Large intestine (tissue), 3 donors: ENCODE results near the gene ZNF580. TPM values are rescaled to one million over a fixed set of nuclear protein-coding genes. Genes with fewer than 3 reads are reported as not detected.

Source experiments
- DNase-seq, 2 donors: peaks; one replicate each; pipeline versions ENCODE4 v3.0.0 to v3.0.0-alpha.2; 2013
- H3K27ac ChIP-seq: one replicate; pipeline ENCODE4 v1.5.1; 2013; ENCODE audit warnings: low read length
- H3K27me3 ChIP-seq: 2 replicates; pipeline ENCODE4 v1.6.1; 2013; ENCODE audit warnings: low read length; ENCODE audit not compliant: control insufficient read depth, insufficient read depth
- H3K36me3 ChIP-seq: 2 replicates; pipeline ENCODE4 v1.6.1; 2013; ENCODE audit warnings: low read length; ENCODE audit not compliant: control insufficient read depth, insufficient read depth
- H3K4me1 ChIP-seq: one replicate; pipeline ENCODE4 v1.6.1; 2013; ENCODE audit warnings: low read length; ENCODE audit not compliant: control insufficient read depth, insufficient read depth
- H3K4me3 ChIP-seq: one replicate; pipeline ENCODE4 v1.5.1; 2013; ENCODE audit warnings: low read length
- H3K9me3 ChIP-seq: one replicate; pipeline ENCODE4 v1.6.1; 2013; ENCODE audit warnings: mild to moderate bottlenecking, low read depth, low read length, moderate library complexity; ENCODE audit not compliant: control insufficient read depth
- WGBS: methylation state at CpG from one replicate; pipeline ENCODE4 v1.1.5; 2013; ENCODE audit warnings: low lambda C conversion rate; ENCODE audit not compliant: insufficient coverage; 5-methylcytosine and 5-hydroxymethylcytosine counted together
- polyA plus RNA-seq: library from polyadenylated mRNA; unstranded; fragments of 120-200 nt; gene quantifications from one replicate; pipeline ENCODE4 v1.2.1, GENCODE V29; 2013

Gene ZNF580
- polyA plus RNA-seq, 1 donor = 31.3 TPM

DNA sequence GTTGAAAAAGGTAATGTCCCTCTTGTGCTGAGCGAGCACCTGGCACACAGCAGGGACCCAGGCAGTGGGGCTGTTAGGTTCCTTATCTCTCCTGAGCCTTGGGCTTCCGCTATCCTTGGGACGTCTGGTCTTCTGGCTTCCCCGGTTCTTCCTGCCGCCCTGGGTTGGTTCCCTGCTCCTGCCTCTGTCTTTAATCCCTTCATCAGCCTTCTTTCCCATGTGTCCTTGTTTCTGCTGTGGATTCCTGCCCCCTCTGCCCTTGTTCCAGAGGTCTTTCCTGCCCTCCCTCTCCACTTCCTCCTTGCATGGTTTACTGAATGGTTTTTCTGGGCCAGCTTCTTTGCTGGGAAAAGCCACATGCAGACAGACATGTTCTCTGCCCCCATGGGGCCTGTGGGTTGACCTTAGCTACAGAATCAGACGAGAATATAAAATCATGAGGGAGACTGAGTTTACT lies 36.8 kb downstream of the ZNF580 start:
- peak; percentile 38 to 82 for DNase-seq
- Histone ChIP-seq H3K27me3 (no peaks in the 10 kb centered on the region), H3K4me1 (peaks cover 22% of the 10 kb centered on the region), H3K27ac (peak overlapping the region; percentile 80), H3K36me3 (peaks cover 58% of the 10 kb centered on the region), H3K4me3 (peak overlapping the region; percentile 88), H3K9me3 (no peaks in the 10 kb centered on the region)
- 23% methylated on average over 4 of the region's 6 CpGs for WGBS

DNA sequence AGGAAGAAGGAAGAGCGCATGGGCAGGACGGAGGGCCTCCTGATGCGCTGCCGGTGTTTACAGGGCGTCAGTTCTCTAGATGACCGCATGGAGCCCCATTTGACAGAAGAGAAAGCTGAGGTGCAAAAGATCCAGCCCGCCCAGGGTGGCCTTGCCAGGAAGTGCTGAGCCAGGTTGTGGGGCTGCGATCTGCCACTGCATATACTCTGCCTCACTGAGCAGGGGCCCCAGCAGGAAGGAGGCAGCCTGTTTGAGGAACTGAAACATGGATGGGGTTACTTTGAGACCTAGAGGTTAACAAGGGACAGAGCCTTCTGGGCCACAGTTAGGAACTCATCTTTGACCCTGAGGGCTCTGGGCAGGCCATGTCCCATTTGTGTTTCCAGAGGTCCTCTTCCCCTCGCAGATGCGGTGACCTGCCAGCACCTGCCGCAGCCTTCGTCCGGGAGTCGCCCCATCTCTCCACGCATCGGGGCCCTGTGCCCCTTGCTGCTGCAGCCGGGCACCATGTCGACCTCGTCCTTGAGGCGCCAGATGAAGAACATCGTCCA lies 37.4 kb downstream of the ZNF580 start:
- Histone ChIP-seq H3K36me3 (peaks cover 58% of the 10 kb centered on the region), H3K4me1 (peaks cover 25% of the 10 kb centered on the region)
- WGBS = no CpG with 5 or more reads among the region's 21 CpGs

DNA sequence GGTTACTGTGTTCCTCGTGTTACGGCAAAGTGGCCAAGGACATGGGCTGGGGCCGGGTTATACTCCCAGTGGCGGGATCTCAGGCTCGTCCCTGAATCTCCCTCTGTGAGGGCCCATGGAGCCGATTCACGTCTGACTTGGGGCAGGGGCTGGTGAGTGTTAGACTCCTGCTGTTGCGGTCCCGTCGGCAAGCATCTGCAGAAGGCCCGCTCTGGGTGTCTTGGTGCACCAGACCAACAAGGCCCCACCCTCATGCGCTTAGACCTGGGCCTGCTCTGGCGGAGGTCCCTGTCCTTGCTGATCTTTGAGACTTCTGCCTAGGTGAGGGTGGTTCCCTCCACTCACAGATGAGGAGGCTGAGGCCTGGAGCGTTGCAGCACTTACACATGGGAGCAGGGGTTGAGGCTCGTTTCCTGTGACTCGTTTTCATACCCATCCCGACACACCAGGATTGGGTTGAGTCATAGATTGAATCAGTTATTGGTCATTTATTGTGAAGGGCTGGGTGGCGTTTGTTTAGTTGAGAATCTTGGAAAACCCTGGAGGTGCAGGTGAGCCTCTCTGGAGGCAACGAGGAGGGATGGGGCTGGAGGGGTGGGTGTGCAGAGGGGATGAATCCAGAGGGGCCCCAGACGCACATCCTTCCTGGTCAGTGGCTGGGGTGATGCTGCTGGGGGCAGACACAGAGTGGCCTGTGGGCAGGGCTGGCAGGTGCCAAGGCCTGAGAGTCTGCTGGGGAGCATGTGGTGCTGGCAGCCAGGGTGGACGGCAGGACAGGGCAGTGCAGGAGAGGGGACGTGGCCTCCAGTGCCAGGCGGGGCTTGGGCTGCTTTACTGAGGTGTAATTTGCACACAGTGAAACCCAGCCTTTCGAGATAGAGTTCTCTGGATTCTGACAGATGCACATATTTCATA lies 38.8 kb downstream of the ZNF580 start:
- Histone ChIP-seq H3K27ac (no peak overlapping the region), H3K36me3 (peaks cover 49% of the 10 kb centered on the region), H3K9me3 (no peaks in the 10 kb centered on the region), H3K4me3 (no peak overlapping the region), H3K27me3 (no peaks in the 10 kb centered on the region), H3K4me1 (peaks cover 37% of the 10 kb centered on the region)
- no peak for DNase-seq
- WGBS = 87% methylated on average over 3 of the region's 24 CpGs

More for the DNA sequence above, 37.4 kb downstream of the ZNF580 start:
- no peak for DNase-seq
- H3K27me3 ChIP-seq = no peaks in the 10 kb centered on the region
- no peaks in the 10 kb centered on the region for H3K9me3 ChIP-seq
- H3K27ac ChIP-seq = peak overlapping the region; percentile 80
- H3K4me3 ChIP-seq = no peak overlapping the region

DNA sequence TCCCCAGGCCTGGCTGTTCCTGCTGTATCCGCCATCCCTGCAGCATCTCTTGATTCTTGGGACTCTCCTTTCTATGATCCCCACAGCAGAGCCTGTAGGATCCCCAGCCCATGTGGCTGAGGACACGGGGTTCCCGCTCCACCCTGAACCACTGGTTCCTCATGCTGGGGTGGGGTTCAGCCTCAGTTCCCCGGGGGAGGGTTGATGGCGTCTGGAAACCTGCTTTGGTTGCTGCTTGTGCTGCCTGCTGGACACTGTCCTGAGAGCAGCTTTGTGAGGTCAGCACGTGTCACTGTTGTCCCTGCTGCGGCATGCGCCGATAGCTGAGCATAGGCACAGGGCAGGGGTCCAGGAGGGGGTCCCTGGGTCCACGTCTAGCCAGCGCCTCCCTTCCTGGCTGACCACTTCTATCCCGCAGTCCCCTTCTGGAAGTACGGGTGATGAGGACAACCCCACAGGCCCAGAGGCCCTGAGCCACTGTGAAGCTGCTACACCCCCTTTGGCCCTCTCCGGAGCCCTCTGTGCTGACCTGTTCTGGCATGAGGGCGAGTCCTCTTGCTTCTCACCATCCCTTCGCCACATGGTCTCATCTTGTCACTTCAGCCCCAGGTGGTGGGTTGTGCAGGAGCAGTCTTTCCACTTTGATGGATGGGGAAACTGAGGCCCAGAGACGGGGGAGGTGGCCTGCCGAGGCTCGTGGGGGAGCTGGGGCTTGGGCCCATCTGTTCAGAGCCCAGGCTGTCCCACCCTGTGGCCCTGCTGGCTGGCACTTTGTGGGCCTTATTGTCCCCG lies 39.7 kb downstream of the ZNF580 start:
- WGBS = no CpG with 5 or more reads among the region's 20 CpGs
- Histone ChIP-seq H3K27ac (no peak overlapping the region), H3K27me3 (no peaks in the 10 kb centered on the region), H3K36me3 (peaks cover 56% of the 10 kb centered on the region), H3K9me3 (no peaks in the 10 kb centered on the region), H3K4me1 (peaks cover 46% of the 10 kb centered on the region), H3K4me3 (no peak overlapping the region)
- DNase-seq = no peak

DNA sequence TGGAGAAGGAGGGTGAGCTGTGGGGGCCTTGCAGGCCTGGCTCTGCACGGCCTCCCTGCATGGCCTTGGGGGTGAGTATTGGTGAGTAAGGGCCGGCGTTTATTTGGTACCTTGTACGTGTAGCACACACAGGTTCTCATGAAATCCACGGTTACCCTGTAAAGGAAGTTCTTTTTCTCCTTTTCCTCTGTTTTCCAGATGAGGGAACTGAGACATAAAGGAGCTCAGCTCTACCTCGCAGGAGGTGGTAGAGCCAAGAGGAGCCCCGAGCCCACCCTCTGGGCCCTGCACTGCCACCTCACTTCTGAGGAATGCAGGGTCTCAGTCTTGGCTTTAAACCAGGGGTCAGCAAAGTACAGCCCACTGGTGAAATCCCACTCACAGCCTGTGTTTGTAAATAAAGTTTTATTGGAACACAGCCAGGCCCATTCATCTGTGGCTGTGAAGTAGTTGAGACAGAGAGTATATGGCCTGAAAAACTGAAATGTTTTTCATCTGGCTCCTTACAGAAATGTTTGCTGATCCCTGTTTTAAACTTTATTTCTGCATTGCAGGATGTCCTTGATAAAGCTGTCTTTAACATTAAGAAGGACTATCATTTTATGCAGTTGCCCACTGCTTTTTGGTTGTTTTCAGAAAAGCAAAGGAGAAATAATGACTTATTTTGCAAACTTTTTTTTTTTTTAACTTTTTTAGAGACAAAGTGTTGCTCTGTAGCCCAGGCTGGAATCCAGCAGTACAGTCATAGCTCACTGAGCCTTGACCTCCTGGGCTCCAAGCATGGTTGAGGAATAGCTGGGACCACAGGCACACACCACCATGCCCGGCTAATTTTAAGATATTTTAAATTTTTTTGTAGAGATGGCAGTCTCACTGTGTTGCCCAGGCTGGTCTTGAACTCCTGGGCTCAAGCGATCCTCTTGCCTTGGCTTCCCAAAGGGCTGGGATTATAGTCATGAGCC lies 40.6 kb downstream of the ZNF580 start:
- Histone ChIP-seq H3K4me3 (no peak overlapping the region), H3K9me3 (no peaks in the 10 kb centered on the region), H3K4me1 (peaks cover 53% of the 10 kb centered on the region), H3K36me3 (peaks cover 65% of the 10 kb centered on the region), H3K27ac (no peak overlapping the region), H3K27me3 (no peaks in the 10 kb centered on the region)
- WGBS = no CpG with 5 or more reads among the region's 9 CpGs
- DNase-seq = no peak

DNA sequence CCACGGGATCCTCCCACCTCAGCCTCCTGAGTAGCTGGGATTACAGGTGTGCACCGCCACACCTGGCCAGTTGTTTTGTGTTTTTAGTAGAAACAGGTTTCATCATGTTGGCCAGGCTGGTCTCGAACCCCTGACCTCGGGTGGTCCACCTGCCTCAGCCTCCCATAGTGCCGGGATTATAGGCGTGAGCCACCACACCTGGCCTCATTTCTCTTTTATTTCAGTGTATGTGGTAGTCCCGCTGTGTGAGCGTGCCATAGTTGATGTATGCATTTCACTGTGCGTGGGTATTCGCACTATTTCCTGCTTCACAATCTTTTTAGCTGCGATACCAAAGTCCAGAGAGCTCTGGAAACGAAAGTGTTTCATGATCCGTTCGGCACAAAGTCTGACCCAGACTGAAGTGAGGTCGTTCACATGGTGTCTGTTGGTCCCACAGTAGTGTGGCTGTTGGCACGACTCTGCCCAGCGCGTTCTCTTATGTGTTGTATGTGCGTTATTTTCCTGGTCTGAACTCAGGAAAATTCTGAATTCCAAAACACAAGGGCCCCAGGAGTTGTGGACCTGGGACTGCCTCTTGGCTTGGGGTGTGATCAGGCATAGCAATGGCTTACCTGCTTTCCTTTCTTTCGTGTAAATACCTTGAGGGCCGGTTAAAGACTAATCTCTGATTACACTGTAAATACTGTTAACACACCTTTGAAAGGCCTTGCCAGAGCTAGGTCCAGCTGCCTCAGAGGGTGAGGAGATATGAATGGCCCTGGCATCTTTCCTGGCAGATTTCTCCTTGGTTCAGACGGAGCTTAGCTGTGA lies 42.9 kb downstream of the ZNF580 start:
- WGBS = 95% methylated on average over 3 of the region's 22 CpGs
- DNase-seq = peak; percentile 84 to 97
- H3K36me3 ChIP-seq = peaks cover 56% of the 10 kb centered on the region
- H3K27me3 ChIP-seq = no peaks in the 10 kb centered on the region
- no peaks in the 10 kb centered on the region for H3K9me3 ChIP-seq
- peaks cover 52% of the 10 kb centered on the region for H3K4me1 ChIP-seq
- H3K4me3 ChIP-seq = peak overlapping the region; percentile 3
- peak overlapping the region; percentile 95 for H3K27ac ChIP-seq

DNA sequence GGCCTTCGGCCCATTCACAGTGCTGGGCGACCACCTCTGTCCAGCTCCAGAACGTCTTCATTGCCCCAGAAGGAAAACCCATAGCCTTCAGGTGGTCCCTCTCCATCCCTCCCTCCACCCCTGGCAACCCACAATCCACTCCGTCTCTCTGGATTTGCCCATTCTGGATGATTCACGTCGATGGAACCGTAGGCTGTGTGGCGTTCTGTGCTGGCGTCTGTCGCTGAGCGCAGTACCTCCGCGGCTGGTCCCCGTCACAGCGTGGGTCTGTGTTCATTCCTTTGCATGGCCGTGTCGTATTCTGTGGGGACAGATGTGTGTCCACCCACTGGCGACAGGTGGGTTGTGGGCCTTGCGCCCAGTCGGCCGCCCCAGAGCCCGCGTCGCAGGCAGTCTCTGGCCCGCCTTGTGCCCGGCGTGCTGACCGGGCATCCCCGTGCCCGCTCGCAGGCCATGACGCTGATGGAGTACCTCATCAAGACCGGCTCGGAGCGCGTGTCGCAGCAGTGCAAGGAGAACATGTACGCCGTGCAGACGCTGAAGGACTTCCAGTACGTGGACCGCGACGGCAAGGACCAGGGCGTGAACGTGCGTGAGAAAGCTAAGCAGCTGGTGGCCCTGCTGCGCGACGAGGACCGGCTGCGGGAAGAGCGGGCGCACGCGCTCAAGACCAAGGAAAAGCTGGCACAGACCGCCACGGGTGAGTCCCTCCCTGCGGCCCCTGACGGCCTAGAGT lies 44.3 kb downstream of the ZNF580 start:
- peaks cover 56% of the 10 kb centered on the region for H3K36me3 ChIP-seq

DNA sequence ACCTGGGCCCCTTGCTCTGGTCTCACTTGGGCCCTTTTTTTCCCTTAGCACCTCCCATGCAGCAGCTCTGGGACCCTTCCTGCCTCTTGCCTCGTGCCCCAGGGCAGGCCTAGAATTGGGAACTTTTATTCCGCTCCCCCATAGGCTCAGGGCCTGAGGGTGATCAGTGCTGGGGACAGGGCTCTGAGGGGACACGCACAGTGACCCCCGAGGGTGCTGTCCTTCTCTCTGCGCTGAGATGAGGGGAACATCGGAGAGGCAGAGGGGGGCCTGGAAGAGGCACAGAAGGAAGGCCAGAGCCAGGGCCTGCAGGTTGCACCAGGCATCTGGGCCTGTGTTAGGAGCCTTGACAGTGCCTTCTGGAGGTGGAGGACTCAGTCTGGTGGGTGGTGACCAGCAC lies 45.0 kb downstream of the ZNF580 start:
- H3K36me3 ChIP-seq = peaks cover 56% of the 10 kb centered on the region
- no peak for DNase-seq
- no CpG with 5 or more reads among the region's 6 CpGs for WGBS

More for the DNA sequence above, 44.3 kb downstream of the ZNF580 start:
- Histone ChIP-seq H3K27me3 (no peaks in the 10 kb centered on the region), H3K27ac (peak overlapping the region; percentile 95), H3K9me3 (no peaks in the 10 kb centered on the region), H3K4me3 (no peak overlapping the region), H3K4me1 (peaks cover 66% of the 10 kb centered on the region)
- no CpG with 5 or more reads among the region's 60 CpGs for WGBS
- no peak for DNase-seq

More for the DNA sequence above, 45.0 kb downstream of the ZNF580 start:
- Histone ChIP-seq H3K4me3 (no peak overlapping the region), H3K4me1 (peaks cover 69% of the 10 kb centered on the region), H3K27ac (peak overlapping the region; percentile 95), H3K9me3 (no peaks in the 10 kb centered on the region), H3K27me3 (no peaks in the 10 kb centered on the region)
